Stomach (tissue), 19 donors: ENCODE results near the gene ABHD15. TPM values are rescaled to one million over a fixed set of nuclear protein-coding genes. Genes with fewer than 3 reads are reported as not detected.

Experiments
- DNase-seq, 2 donors: peaks; one replicate each; pipeline versions ENCODE4 v3.0.0 to v3.0.0-alpha.2; 2013 to 2019
- H3K27ac ChIP-seq, 5 donors: fragments of 200-600 bp in 4 of 5; sonication (generic) in 4 of 5; one replicate each; pipeline ENCODE4 v1.5.1; 2013 to 2019; ENCODE audit warnings: mild to moderate bottlenecking in 1 of 5, moderate library complexity in 1 of 5
- H3K27me3 ChIP-seq, 3 donors: fragments of 200-600 bp; sonication (generic); one replicate each; pipeline ENCODE4 v1.5.1; 2017 to 2019; ENCODE audit warnings: mixed run types in 1 of 3
- H3K36me3 ChIP-seq, 4 donors: fragments of 200-600 bp; sonication (generic); 1 replicate in 3 of 4; 2 replicates in 1 of 4; pipeline ENCODE4 v1.5.1; 2016 to 2019
- H3K4me1 ChIP-seq, 4 donors: fragments of 200-600 bp; sonication (generic); one replicate each; pipeline ENCODE4 v1.5.1; 2016 to 2019
- H3K4me3 ChIP-seq, 4 donors: fragments of 200-600 bp; sonication (generic) in 3 of 4; one replicate each; pipeline ENCODE4 v1.5.1; 2016 to 2019; ENCODE audit warnings: mild to moderate bottlenecking in 1 of 4
- H3K9me3 ChIP-seq, 4 donors: fragments of 200-600 bp; sonication (generic); one replicate each; pipeline ENCODE4 v1.5.1; 2016 to 2019
- CTCF ChIP-seq, 7 experiments: fragments of 450-650 bp in 4 of 7; fragments of 200-600 bp in 3 of 7; sonication (generic) in 3 of 7; IDR thresholded peaks; one replicate each; pipeline ENCODE4 v1.5.1; 2016 to 2019; ENCODE audit warnings: antibody characterized with exemption in 7 of 7, control low read depth in 2 of 7, mild to moderate bottlenecking in 1 of 7
- EP300 ChIP-seq: sonication (generic); formaldehyde crosslinking; IDR thresholded peaks from one replicate; pipeline ENCODE4 v1.6.1; 2017; ENCODE audit warnings: antibody characterized with exemption
- POLR2A ChIP-seq, 4 donors: fragments of 450-650 bp; IDR thresholded peaks; one replicate each; pipeline ENCODE4 v1.6.1; 2016; ENCODE audit warnings: antibody characterized with exemption in 4 of 4, control low read depth in 2 of 4, mild to moderate bottlenecking in 1 of 4, moderate library complexity in 1 of 4
- POLR2AphosphoS5 ChIP-seq, 3 donors: sonication (generic); formaldehyde crosslinking; IDR thresholded peaks; one replicate each; pipeline ENCODE4 v1.6.1; 2016; ENCODE audit warnings: antibody characterized with exemption in 3 of 3
- WGBS, 5 donors: extraction: QIAGEN DNeasy Blood & Tissue Kit in 3 of 5; methylation state at CpG; one replicate each; pipeline versions ENCODE4 v1.1.5 to v1.1.7; 2013 to 2018; 5-methylcytosine and 5-hydroxymethylcytosine counted together
- intact Hi-C: fragments of 100-400 bp; cut with DNase I; formaldehyde crosslinking; loops from one replicate; pipeline ENCODE4 v1.15.1; 2023; ENCODE audit warnings: low total_unique reads
- long read RNA-seq, 10 donors: transcript quantifications; one replicate each; lab custom pipeline, GENCODE V29; 2026
- polyA plus RNA-seq, 3 donors: library from polyadenylated mRNA; stranded (reverse); fragments of 200-250 nt; gene quantifications; one replicate each; pipeline ENCODE4 v1.2.3, GENCODE V29; 2013
- total RNA-seq, 5 donors: library from RNA; depleted of rRNA; stranded (reverse); fragments of >200 nt; gene quantifications; one replicate each; pipeline versions ENCODE4 v1.1.0 to v1.2.3, GENCODE V29; 2014 to 2016
- donor health status: healthy with polysubstance abuse.
- donor health status: Bipolar disorder and iron deficiency.
- donor health status: healthy.

ABHD15 gene
- total RNA-seq (10 to 100 TPM in 2 of 5 donors, 1 to 10 TPM in 2, under 1 TPM in 1; 0.58 to 17.4 (median 9.9) TPM), polyA plus RNA-seq (1 to 10 TPM; 3.1 to 5.0 (median 3.7) TPM)
- long read RNA-seq, donor 1, partial matches to known transcripts = 0 of 1 reads
- long read RNA-seq, donor 1, other reads (novel, unspliced or antisense) = 0 of 1 reads
- long read RNA-seq, donor 2, partial matches to known transcripts = 30 of 31 reads
- long read RNA-seq, donor 2, other reads (novel, unspliced or antisense) = 0 of 31 reads
- long read RNA-seq, donor 3, partial matches to known transcripts = 0 of 1 reads
- long read RNA-seq, donor 3, other reads (novel, unspliced or antisense) = 0 of 1 reads
- long read RNA-seq, donor 4 = 0 reads
- long read RNA-seq, donor 5, partial matches to known transcripts = 21 of 36 reads
- long read RNA-seq, donor 5, other reads (novel, unspliced or antisense) = 11 of 36 reads
- long read RNA-seq, donor 6, transcript ABHD15-201 (2 exons, 3,592 nt) = major isoform, 10 of 116 reads
- long read RNA-seq, donor 6, partial matches to known transcripts = 101 of 116 reads
- long read RNA-seq, donor 6, other reads (novel, unspliced or antisense) = 5 of 116 reads
- long read RNA-seq, donor 7, partial matches to known transcripts = 0 of 2 reads
- long read RNA-seq, donor 7, other reads (novel, unspliced or antisense) = 0 of 2 reads
- long read RNA-seq, donor 8, partial matches to known transcripts = 16 of 23 reads
- long read RNA-seq, donor 8, other reads (novel, unspliced or antisense) = 5 of 23 reads
- long read RNA-seq, donor 9, partial matches to known transcripts = 0 of 1 reads
- long read RNA-seq, donor 9, other reads (novel, unspliced or antisense) = 0 of 1 reads
- long read RNA-seq, donor 10, partial matches to known transcripts = 0 of 3 reads
- long read RNA-seq, donor 10, other reads (novel, unspliced or antisense) = 0 of 3 reads

- intact Hi-C loops = no loop called here
- Histone ChIP-seq H3K4me1 (peaks cover 27 to 73% (median 66%) of the 10 kb centered on the region in 4 donors), H3K36me3 (peaks cover 0 to 14% (median 13%) of the 10 kb centered on the region in 4 donors), H3K27me3 (no peaks in the 10 kb centered on the region), H3K9me3 (no peaks in the 10 kb centered on the region), H3K4me3 (peak within 1 kb of the TSS; percentile 47 to 89 (median 60)), H3K27ac (peak within 1 kb of the TSS; percentile 87 to 94 (median 91))
- peak; percentile 79 to 91 for DNase-seq
- 0 to 2% (median 1%) methylated on average over 12 to 94 of the region's 94 CpGs for WGBS, 5 donors
- TF ChIP-seq EP300 (no peak), POLR2AphosphoS5 (IDR thresholded peaks at IDR 0.05) (peak in 2 of 3 donors; percentile 75 to 79), CTCF (IDR thresholded peaks at IDR 0.05) (no peak), POLR2A (IDR thresholded peaks at IDR 0.05) (peak in 1 of 4 donors; percentile 34)
These were observed at the start of gene ABHD15 for GRCh38 chr17:29566473-29567303. ABHD15 (minus strand) TSS chr17:29567037; CDS start chr17:29566966, 71 bp downstream.

GRCh38 chr17:29615492-29616299, 48.9 kb upstream of the ABHD15 start:
- no peak for TF ChIP-seq EP300
- TF ChIP-seq POLR2AphosphoS5 (IDR thresholded peaks at IDR 0.05) = peak; percentile 41 to 83 (median 60)
- peak; percentile 92 to 95 for DNase-seq
- Histone ChIP-seq H3K9me3 (no peaks in the 10 kb centered on the region), H3K36me3 (no peaks in the 10 kb centered on the region), H3K27me3 (peaks cover 0 to 66% (median 22%) of the 10 kb centered on the region in 3 donors), H3K4me1 (peaks cover 53 to 71% (median 59%) of the 10 kb centered on the region in 4 donors), H3K4me3 (peak overlapping the region; percentile 39 to 58 (median 42)), H3K27ac (peak overlapping the region in 3 of 5 donors; percentile 46 to 69 (median 58))
- WGBS, 5 donors = 1 to 3% (median 2%) methylated on average over 36 to 74 of the region's 74 CpGs
- intact Hi-C loops = no loop called here

- Histone ChIP-seq H3K27ac (peak overlapping the region in 3 of 5 donors; percentile 46 to 69 (median 58)), H3K36me3 (no peaks in the 10 kb centered on the region), H3K27me3 (peaks cover 0 to 66% (median 22%) of the 10 kb centered on the region in 3 donors), H3K9me3 (no peaks in the 10 kb centered on the region), H3K4me1 (peaks cover 53 to 71% (median 59%) of the 10 kb centered on the region in 4 donors), H3K4me3 (peak overlapping the region; percentile 39 to 58 (median 42))
- intact Hi-C loops = no loop called here
- TF ChIP-seq CTCF (IDR thresholded peaks at IDR 0.05) (no peak), POLR2A (IDR thresholded peaks at IDR 0.05) (no peak), POLR2AphosphoS5 (IDR thresholded peaks at IDR 0.05) (no peak), EP300 (no peak)
- peak in 1 of 2 donors; percentile 69 for DNase-seq
- WGBS, 5 donors = 7 to 38% (median 11%) methylated on average over 11 to 15 of the region's 15 CpGs
These were observed 48.2 kb upstream of the ABHD15 start for GRCh38 chr17:29615048-29615385.
